ENCODE results near the gene XBP1. TPM values are rescaled to one million over a fixed set of nuclear protein-coding genes. Genes with fewer than 3 reads are reported as not detected.
A peak's percentile ranks its signal among the peaks of the same experiment; 100 is the strongest.

XBP1 gene
- total and polyA plus RNA-seq, 2 of the 8 experiments (the other 6 are each of a cell fraction or from before 2014, with no cell fraction given) = 99.8 to 131 TPM

DNA sequence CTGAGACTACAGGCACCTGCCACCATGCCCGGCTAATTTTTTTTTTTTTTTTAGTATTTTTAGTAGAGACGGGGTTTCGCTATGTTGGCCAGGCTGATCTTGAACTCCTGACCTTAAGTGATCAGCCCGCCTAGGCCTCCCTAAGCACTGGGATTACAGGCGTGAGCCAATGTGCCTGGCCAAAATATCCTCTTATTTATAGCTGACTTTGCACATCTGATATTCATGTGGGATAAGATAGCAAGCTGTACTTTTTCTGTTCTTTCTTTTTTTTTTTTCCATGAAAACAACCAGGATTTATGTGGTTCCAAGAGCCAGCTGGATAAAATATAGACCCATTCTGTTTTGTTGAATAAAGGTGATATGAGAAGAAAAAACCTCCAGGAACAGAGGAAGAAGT is 12.1 kb upstream of the XBP1 start:
- Histone ChIP-seq H3K4me1 (replicated peaks in 1 of 4; ENCODE audit: control insufficient read depth in 3 of 4, insufficient read depth in 4 of 4, low read length in 3 of 4) (no peaks in the 10 kb centered on the region; a peak in 1 of 7 replicates), H3K23ac (ENCODE audit: insufficient read length) (no peak overlapping the region), H3K9me3 (ENCODE audit: insufficient read depth in 2 of 2, low read depth in 1 of 2, low read length in 1 of 2) (no peaks in the 10 kb centered on the region), H4K20me1 (replicated peaks in 1 of 2; ENCODE audit: control insufficient read depth in 1 of 2, insufficient read depth in 2 of 2, low read length in 2 of 2) (no peaks in the 10 kb centered on the region), H4K8ac (ENCODE audit: extremely low read depth, insufficient read depth, low read length) (no peak overlapping the region), H3K18ac (ENCODE audit: extremely low read depth, low read length) (no peak overlapping the region), H3K4me2 (ENCODE audit: insufficient read depth in 1 of 2, low read depth in 2 of 2, low read length in 2 of 2) (no peak overlapping the region), H3K4ac (replicated peaks; ENCODE audit: insufficient read length, low read depth, low read length) (no peak overlapping the region), H4K5ac (ENCODE audit: insufficient read length, low read depth, low read length) (no peak overlapping the region), H2BK20ac (ENCODE audit: low read length) (no peak overlapping the region), H3K36me3 (ENCODE audit: control insufficient read depth in 2 of 4, insufficient read depth in 4 of 4, low read length in 3 of 4) (no peaks in the 10 kb centered on the region), H3K79me2 (ENCODE audit: control insufficient read depth in 1 of 2, insufficient read depth in 2 of 2, low read length in 2 of 2) (no peaks in the 10 kb centered on the region), H3K79me1 (ENCODE audit: low read depth, low read length) (no peaks in the 10 kb centered on the region; the same call in 1 of the 2 replicates), H2AK5ac (ENCODE audit: low read depth, low read length) (no peak overlapping the region), H2BK12ac (ENCODE audit: low read depth, low read length) (no peak overlapping the region), H2BK120ac (replicated peaks; ENCODE audit: low read depth, low read length) (no peak overlapping the region), H4K91ac (replicated peaks; ENCODE audit: insufficient read length, low read length) (no peak overlapping the region), H2AFZ (ENCODE audit: low read length) (no peak overlapping the region), H3K27ac (ENCODE audit: low read depth, low read length) (no peak overlapping the region), H2BK5ac (ENCODE audit: low read depth, low read length) (no peak overlapping the region), H3K56ac (replicated peaks; ENCODE audit: insufficient read length, low read depth, low read length) (no peak overlapping the region), H3K23me2 (ENCODE audit: low read depth, low read length) (no peaks in the 10 kb centered on the region), H3K14ac (ENCODE audit: insufficient read length) (no peak overlapping the region), H2BK15ac (ENCODE audit: low read length) (no peak overlapping the region), H3K9ac (replicated peaks in 1 of 4; ENCODE audit: extremely low read depth in 1 of 4, low read depth in 3 of 4, low read length in 3 of 4) (no peak overlapping the region), H3K4me3 (ENCODE audit: extremely low read depth in 1 of 4, insufficient read depth in 2 of 4, low read depth in 3 of 4, low read length in 4 of 4) (no peak overlapping the region), H3K27me3 (replicated peaks in 1 of 4; ENCODE audit: control insufficient read depth in 3 of 4, extremely low read depth in 1 of 4, insufficient read depth in 3 of 4, low read length in 3 of 4) (no peaks in the 10 kb centered on the region)
- FAIRE-seq (no peak), DNase-seq (ENCODE audit: low read depth in 1 of 2, low spot score in 2 of 2) (no peak)
- POLR2A ChIA-PET (ENCODE audit: partially characterized antibody) = interaction anchor here (0.6 to 3.1 kb wide), 5 partner anchors 10 to 280 kb away, joined by 3 to 18 read pairs (median 4); partner anchors contain the start of gene XBP1
- CTCF ChIA-PET (ENCODE audit: partially characterized antibody) = interaction anchor here (1.5 to 1.8 kb wide), 2 partner anchors 10 to 16 kb away, joined by 3 to 9 read pairs; no protein-coding TSS in a partner anchor
- TF ChIP-seq POLR2AphosphoS5 (IDR thresholded peaks at IDR 0.05; ENCODE audit: low read depth, low read length) (no peak), MAFK (IDR thresholded peaks at IDR 0.05; ENCODE audit: low read depth, low read length) (peak; percentile 13; the same call in 1 of the 2 replicates)
- 93% methylated on average over 5 of the region's 5 CpGs; no CpG with 5 or more reads in 1 of the 2 experiments for WGBS, 2 experiments (ENCODE audit: extremely low coverage in 1 of 2, insufficient coverage in 1 of 2, insufficient read length in 1 of 2, insufficient replicate concordance in 2 of 2, low coverage in 1 of 2, low lambda C conversion rate in 2 of 2, missing lambda C conversion rate in 1 of 2)

Data from H1 (cell line).